Stimulated activated CD8-positive, alpha-beta memory T cell treated with anti-CD3 and anti-CD28 coated beads, Interleukin-4, amount 100 ng/mL, for 48 hours (primary cell): Measurements from ENCODE around the gene TRERF1.

Experiments used
- DNase-seq: peaks from one replicate; pipeline ENCODE4 v3.0.0-alpha.2; 2020

Gene TRERF1

GRCh38 chr6:42390228-42390934 is 61.3 kb downstream of the TRERF1 start:
- peak; percentile 79 for DNase-seq

DNA sequence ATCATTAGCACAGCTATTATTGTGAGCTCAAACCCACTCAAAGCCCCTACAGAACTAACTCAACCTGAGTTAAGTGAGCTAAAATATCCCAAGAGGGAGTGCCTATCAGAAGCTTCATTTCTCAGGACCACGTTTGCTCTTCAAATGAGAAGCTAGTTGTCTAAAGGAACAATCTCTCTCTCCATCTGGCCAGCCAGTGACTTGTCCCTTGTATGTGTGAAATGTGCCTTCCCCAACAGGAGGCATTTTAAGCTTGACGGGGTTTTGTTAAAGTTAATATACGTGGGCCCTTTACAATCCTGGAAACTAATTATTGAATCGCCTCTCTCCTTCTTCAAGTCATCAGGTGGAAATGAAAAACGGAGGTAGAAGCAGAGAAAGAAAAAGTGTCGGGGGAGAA is 62.0 kb downstream of the TRERF1 start:
- DNase-seq: no peak

DNA sequence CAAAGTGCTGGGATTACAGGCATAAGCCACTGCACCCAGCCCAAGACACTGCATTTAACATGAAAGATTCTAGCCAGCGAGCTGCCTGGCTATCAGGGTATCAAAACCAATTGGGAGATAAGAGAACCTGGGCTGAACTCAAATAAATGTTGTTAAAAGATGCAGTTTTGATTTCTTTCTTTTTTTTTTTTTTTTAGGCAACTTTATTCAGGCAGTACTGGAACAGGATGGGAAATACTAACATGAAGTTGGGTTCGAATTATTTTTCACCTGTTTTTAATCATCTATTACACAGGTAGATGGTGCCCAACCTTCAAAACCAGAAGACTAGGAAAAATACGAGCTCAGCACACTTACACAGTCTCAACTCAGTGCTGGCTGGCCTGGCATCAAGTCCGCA is 63.7 kb downstream of the TRERF1 start:
- DNase-seq: no peak

DNA sequence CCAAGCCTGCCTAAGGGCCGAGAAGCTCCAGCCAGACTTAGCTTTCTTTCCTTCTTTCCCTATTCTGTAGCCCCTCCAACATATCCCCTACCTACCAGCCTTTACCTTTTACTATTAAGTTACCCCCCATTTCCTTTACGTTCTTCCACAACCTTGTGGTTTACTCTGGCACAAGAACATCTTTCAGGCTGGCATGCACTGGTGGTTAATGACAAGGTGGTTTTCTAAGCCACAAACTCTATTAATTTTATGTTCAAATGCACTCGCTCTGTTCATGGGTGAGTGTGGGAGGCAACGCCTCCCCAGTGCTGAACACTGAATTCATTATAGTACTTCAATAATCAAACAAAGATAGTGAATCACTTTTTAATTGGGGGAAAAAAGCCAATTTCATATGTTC is 64.4 kb downstream of the TRERF1 start:
- no peak for DNase-seq

GRCh38 chr6:42385339-42385738 is 66.4 kb downstream of the TRERF1 start:
- no peak for DNase-seq

DNA sequence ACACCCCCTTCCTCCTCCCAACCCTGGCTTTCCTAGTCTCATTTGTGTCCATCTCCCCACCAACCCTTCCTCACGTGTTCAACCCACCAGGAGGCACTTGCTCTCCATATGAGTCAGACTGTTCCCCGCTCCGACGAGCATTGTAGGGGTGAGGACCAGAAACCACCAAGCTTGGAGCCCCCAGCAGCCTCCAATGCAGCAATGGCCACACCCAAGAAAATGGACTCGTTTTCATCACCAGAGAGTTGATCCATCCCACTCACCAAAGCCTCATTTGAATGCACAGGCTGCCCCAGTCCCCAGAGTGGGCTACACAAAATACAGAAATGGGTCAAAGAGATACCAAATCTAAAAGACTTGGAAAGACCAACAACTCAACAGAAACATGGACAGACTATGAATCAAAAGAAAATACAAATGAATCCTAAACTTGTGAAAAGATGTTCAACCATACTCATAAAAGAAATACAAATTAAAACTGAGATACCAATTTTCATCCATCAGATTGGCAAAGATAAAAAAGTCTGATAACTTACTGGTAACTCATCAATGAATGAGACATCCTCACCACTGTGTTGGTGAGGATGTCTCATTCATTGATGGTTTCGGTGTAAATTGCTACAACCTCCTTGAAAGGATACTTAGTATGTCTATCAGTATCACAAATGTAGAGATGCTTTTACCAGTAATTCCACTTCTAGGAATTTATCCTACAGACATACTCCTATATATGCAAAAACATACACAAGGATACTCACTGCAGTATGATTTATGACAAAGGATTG is 68.1 kb downstream of the TRERF1 start:
- peak; percentile 66 for DNase-seq

- no peak for DNase-seq
These were observed 69.9 kb downstream of the TRERF1 start for GRCh38 chr6:42381850-42382249.

- DNase-seq: no peak
These were observed 71.3 kb downstream of the TRERF1 start for GRCh38 chr6:42380228-42380979.

- DNase-seq: no peak
These were observed 73.2 kb downstream of the TRERF1 start for GRCh38 chr6:42378536-42378935.

GRCh38 chr6:42378125-42378524 is 73.6 kb downstream of the TRERF1 start:
- DNase-seq: no peak

GRCh38 chr6:42375007-42375635 is 76.6 kb downstream of the TRERF1 start:
- DNase-seq: no peak

DNA sequence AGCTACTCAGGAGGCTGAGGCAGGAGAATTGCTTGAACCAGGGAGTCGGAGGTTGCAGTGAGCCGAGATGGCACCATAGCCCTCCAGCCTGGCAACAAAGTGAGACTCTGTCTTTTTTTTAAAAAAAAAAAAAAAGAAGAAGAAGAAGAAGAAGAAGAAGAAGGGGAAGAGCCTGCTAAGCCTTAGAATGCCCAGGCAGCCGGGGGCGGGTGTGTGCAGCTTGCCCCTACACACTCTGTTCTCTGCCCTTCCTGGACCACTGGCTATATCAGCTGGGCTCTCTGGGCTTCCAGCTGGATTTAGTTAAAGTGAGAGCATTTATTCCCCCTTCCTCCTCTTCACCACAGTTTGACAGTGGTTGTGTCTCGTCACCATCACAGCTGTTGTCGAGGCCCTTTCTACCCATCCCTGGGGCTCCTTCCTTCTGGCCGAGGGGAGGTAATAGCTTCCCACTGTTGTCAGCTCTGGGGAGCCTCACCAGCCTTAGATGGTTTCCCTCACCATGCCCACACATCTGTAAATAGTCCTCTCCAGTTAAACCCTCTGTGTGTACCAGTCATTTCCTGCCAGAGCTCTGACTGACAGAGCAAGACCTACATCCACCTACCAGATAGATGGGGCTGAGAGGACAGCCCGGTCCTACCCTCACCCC is 77.6 kb downstream of the TRERF1 start:
- DNase-seq: no peak

DNA sequence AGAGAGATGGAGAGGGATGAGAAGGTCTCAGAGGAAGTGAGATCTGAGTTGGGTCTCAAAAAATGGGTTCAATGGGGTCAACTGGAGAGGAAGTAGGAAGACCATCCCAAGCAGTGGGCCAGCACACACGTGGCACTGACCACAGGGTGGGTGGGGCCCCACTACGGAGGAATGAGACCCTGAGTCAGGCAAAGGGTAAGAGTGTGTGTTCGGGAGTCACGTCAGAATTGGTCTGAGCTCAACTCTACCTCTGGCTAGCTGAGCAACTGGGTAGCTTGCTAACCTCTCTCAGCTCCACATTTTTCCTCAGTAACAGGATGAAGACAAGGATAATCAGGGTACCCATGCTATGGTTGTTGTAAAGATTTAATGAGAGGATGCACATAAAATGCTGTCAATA is 79.0 kb downstream of the TRERF1 start:
- DNase-seq: peak; percentile 20

DNA sequence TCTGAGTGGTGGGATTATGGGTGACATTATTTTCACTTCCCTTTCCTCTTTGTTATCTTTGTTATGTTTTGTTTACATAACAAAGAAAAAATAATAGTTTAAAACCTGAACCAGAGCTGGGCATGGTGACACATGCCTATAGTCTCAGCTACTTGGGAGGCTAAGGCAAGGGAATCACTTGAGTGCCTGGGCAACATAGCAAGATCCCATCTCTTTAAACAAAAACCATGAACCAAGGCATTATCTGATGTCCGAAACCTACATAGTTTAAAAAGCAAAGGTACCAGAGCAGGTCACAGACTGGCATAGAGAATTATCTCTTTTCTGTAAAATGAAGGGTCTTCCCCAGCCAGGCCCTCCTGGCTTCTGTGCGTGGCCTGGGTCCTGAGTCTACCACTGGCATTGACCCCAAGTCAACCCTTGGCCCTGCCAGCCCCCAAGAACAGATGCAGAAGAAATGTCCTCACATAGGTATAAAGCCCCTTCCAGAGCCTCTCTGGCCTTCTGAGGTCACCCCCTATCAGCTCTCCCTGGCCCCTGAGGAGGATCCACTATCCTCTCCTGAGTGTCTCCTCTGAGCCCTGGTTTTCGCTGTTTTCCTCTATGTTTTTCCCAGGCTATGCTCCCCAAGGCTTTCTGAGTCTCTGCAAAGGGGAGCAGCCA is 81.3 kb downstream of the TRERF1 start:
- DNase-seq: peak; percentile 16

- peak; percentile 63 for DNase-seq
These were observed 82.2 kb downstream of the TRERF1 start for GRCh38 chr6:42369568-42369967.

DNA sequence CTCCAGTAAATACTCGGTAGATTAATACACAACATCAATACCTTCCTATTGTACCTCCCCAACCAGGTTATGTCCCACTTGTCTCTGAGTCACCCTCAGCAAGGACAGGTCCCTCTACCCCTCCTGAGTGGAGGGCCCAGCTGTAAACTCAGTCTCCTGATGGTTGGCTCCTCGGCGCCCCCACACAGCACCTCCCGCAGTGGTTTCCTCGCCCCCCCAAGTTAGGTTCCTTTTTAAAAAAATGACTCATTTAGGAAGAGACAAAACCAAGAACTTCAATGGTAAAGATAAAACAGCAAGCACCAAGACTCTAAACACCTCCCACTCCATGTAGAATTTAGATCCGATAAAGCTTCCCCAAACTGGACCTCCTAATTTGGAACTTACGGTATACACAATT is 83.5 kb downstream of the TRERF1 start:
- peak; percentile 82 for DNase-seq

GRCh38 chr6:42367353-42368011 is 84.2 kb downstream of the TRERF1 start:
- no peak for DNase-seq

- no peak for DNase-seq
These were observed 84.8 kb downstream of the TRERF1 start for GRCh38 chr6:42366999-42367352.

GRCh38 chr6:42366011-42366705 is 85.6 kb downstream of the TRERF1 start:
- DNase-seq: no peak

DNA sequence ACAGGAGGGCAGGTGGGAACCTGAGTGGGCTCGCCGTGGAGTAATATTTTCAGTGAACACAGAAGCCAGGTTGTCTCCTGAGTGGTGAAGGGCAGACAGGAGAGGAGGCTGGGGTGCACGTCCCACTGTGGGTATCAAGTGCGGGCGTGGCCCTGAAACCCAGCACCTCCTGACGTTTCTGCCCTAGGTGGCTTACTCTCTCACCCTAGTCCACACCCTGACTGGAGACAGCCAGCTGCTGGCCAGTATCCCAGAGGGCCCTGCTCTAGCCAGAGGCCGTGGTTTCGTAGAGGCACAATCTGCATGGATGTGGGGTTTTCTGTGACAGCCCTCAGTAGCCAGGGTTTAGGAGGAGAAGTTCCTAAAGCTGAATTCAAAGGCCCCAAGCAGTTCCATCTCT is 86.7 kb downstream of the TRERF1 start:
- DNase-seq: no peak
